DND-41 (cell line): ENCODE data around the gene KIAA1191.

ENCODE experiments used
- ATAC-seq: fragments of 200-7000 bp; cut with Tn5 transposase; 3 replicates; pipeline ENCODE4 v1.9.1; 2021; ENCODE audit warnings: low read depth; ENCODE audit not compliant: insufficient read depth
- DNase-seq: peaks from one replicate; pipeline ENCODE4 v3.0.0-alpha.2; 2020
- H2AFZ ChIP-seq: 2 replicates; pipeline ENCODE4 v1.6.0; 2012; ENCODE audit warnings: low read depth, low read length
- H3K27ac ChIP-seq: 2 replicates; pipeline ENCODE4 v1.5.1; 2012; ENCODE audit warnings: low read length, inconsistent platforms
- H3K27me3 ChIP-seq: fragments of 200-600 bp; sonication (generic); 2 replicates; pipeline ENCODE4 v1.6.0; 2012; ENCODE audit warnings: low read length, mild to moderate bottlenecking, inconsistent platforms; ENCODE audit not compliant: insufficient read depth, poor library complexity
- H3K36me3 ChIP-seq: 2 replicates; pipeline ENCODE4 v1.5.1; 2012; ENCODE audit warnings: low read length, inconsistent platforms; ENCODE audit not compliant: insufficient read depth
- H3K4me1 ChIP-seq: 2 replicates; pipeline ENCODE4 v1.5.1; 2012; ENCODE audit warnings: mild to moderate bottlenecking, low read length; ENCODE audit not compliant: insufficient read depth
- H3K4me2 ChIP-seq: 2 replicates; pipeline ENCODE4 v1.6.0; 2012; ENCODE audit warnings: mild to moderate bottlenecking, moderate library complexity, low read length, inconsistent platforms; ENCODE audit not compliant: insufficient read depth
- H3K4me3 ChIP-seq, 2 experiments: fragments of 200-600 bp in 1 of 2; shearing (Covaris generic) in 1 of 2; 2 replicates each; pipeline ENCODE4 v1.5.1; 2012 to 2016; ENCODE audit warnings: inconsistent platforms in 2 of 2, low read length in 2 of 2, mild to moderate bottlenecking in 2 of 2, low read depth in 1 of 2, moderate library complexity in 1 of 2
- H3K79me2 ChIP-seq: 2 replicates; pipeline ENCODE4 v1.6.0; 2012; ENCODE audit warnings: low read length, inconsistent platforms; ENCODE audit not compliant: insufficient read depth
- H3K9ac ChIP-seq: 2 replicates; pipeline ENCODE4 v1.6.0; 2012; ENCODE audit warnings: low read depth, mild to moderate bottlenecking, inconsistent platforms, low read length, moderate library complexity
- H3K9me3 ChIP-seq: 2 replicates; pipeline ENCODE4 v1.5.1; 2012; ENCODE audit warnings: low read length, moderate library complexity, mild to moderate bottlenecking, inconsistent platforms; ENCODE audit not compliant: insufficient read depth, severe bottlenecking
- H4K20me1 ChIP-seq: 2 replicates; pipeline ENCODE4 v1.6.0; 2012; ENCODE audit warnings: low read length; ENCODE audit not compliant: insufficient read depth
- CTCF ChIP-seq: IDR thresholded peaks from 2 replicates; pipeline ENCODE4 v1.5.1; 2012; ENCODE audit warnings: borderline replicate concordance, low read length, moderate library complexity, mild to moderate bottlenecking; ENCODE audit not compliant: poor library complexity, severe bottlenecking; ENCODE audit errors: extremely low read depth
- EZH2 ChIP-seq: IDR thresholded peaks from 3 replicates; pipeline ENCODE4 v1.6.1; 2012; ENCODE audit warnings: borderline replicate concordance, low read depth, mild to moderate bottlenecking, moderate library complexity, low read length, inconsistent platforms; ENCODE audit not compliant: severe bottlenecking

KIAA1191 gene

GRCh38 chr5:176368726-176369125 lies 7.2 kb upstream of the KIAA1191 start:
- H3K9ac ChIP-seq, result no peak overlapping the region
- H3K9me3 ChIP-seq, result no peaks in the 10 kb centered on the region
- no peak overlapping the region for H2AFZ ChIP-seq
- H3K4me2 ChIP-seq, result no peak overlapping the region
- H3K27ac ChIP-seq, result no peak overlapping the region
- H4K20me1 ChIP-seq, result no peaks in the 10 kb centered on the region
- H3K36me3 ChIP-seq, result no peaks in the 10 kb centered on the region
- no peaks in the 10 kb centered on the region for H3K27me3 ChIP-seq
- H3K79me2 ChIP-seq, result no peaks in the 10 kb centered on the region
- H3K4me1 ChIP-seq, result no peaks in the 10 kb centered on the region
- ATAC-seq (no peak), DNase-seq (no peak)
- no peak overlapping the region for H3K4me3 ChIP-seq
- TF ChIP-seq EZH2 (no peak), CTCF (no peak)

- no peak for ATAC-seq
- Histone ChIP-seq H3K36me3 (no peaks in the 10 kb centered on the region; the same call in 1 of the 2 replicates), H3K9me3 (no peaks in the 10 kb centered on the region), H3K27ac (no peak overlapping the region), H2AFZ (no peak overlapping the region), H3K79me2 (peaks cover 2% of the 10 kb centered on the region), H3K4me1 (peaks cover 10% of the 10 kb centered on the region), H3K4me2 (no peak overlapping the region), H3K27me3 (no peaks in the 10 kb centered on the region), H4K20me1 (no peaks in the 10 kb centered on the region), H3K4me3 (no peak overlapping the region), H3K9ac (no peak overlapping the region)
- DNase-seq, result no peak
- no peak for TF ChIP-seq CTCF
- no peak for TF ChIP-seq EZH2
These were observed 4.8 kb upstream of the KIAA1191 start for GRCh38 chr5:176366232-176366894.

GRCh38 chr5:176365351-176366231 lies 4.0 kb upstream of the KIAA1191 start, which contains the start of gene ARL10:
Gene ARL10, plus strand, starts transcription at chr5:176365487. Its CDS starts 77 bp downstream, at chr5:176365564.
- Histone ChIP-seq H3K27ac (no peak within 1 kb of the TSS), H3K36me3 (peaks cover 4% of the 10 kb centered on the region; the same call in 1 of the 2 replicates), H3K9ac (no peak within 1 kb of the TSS), H4K20me1 (peaks cover 5% of the 10 kb centered on the region; the same call in 1 of the 2 replicates), H2AFZ (no peak within 1 kb of the TSS), H3K79me2 (peaks cover 10% of the 10 kb centered on the region), H3K4me3 (no peak within 1 kb of the TSS), H3K27me3 (no peaks in the 10 kb centered on the region), H3K9me3 (no peaks in the 10 kb centered on the region), H3K4me2 (no peak within 1 kb of the TSS), H3K4me1 (peaks cover 15% of the 10 kb centered on the region)
- TF ChIP-seq EZH2 (no peak), CTCF (no peak)
- DNase-seq (no peak), ATAC-seq (no peak)
